HG03439 (cell line): ENCODE measurements around the gene ISL1.

Experiments used
- ATAC-seq: cut with Tn5 transposase; IDR thresholded peaks from one replicate; pipeline ENCODE4 v1.9.1; 2021; ENCODE audit warnings: mild to moderate bottlenecking, moderate library complexity; ENCODE audit not compliant: unreplicated experiment

ISL1 gene

GRCh38 chr5:51383131-51384121 lies at the start of gene ISL1:
TSS of gene ISL1 (plus strand) at chr5:51383448. CDS start at chr5:51383672, 224 bp downstream.
- no peak for ATAC-seq

- ATAC-seq, result no peak
Observed at GRCh38 chr5:51336878-51337277, 46.4 kb upstream of the ISL1 start.

DNA sequence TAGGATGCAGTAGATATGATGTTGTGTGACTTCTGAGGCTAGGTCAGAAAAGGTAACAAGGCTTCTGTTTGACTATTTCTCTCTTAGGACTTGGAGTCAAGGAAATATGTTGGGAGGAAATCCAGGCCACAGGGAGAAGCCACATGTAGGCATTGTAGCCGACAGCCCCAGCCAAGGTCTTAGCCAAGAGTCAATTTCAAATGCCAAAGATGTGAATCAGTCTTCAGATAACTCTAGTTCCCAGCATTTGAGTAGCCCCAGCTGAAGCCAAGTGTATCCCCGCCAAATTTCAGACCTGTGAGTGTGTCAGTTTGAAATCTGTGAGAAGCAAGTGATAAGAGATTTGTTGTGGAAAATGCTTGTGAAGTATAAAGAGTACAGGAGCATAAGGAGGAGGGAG lies 38.1 kb upstream of the ISL1 start:
- ATAC-seq, result no peak

GRCh38 chr5:51347157-51347556 lies 36.1 kb upstream of the ISL1 start:
- ATAC-seq, result no peak

DNA sequence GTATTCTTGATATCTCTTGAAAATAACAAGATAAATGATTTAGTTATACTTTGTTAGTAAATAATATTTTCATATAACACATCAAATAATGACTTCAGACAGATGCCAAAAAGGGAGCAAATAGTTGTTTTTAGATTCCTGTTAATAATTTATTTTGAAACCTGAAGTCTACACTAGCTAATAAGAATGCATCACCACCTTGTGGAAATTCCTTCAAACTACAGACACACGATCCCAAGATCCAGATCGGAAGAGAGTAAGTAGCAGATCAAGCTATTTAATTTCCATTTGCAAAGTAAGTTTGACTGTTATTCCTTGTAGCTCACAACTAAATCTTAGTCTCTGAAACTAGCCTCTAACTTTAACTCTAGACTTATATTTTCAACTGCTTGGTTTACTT lies 35.5 kb upstream of the ISL1 start:
- no peak for ATAC-seq

DNA sequence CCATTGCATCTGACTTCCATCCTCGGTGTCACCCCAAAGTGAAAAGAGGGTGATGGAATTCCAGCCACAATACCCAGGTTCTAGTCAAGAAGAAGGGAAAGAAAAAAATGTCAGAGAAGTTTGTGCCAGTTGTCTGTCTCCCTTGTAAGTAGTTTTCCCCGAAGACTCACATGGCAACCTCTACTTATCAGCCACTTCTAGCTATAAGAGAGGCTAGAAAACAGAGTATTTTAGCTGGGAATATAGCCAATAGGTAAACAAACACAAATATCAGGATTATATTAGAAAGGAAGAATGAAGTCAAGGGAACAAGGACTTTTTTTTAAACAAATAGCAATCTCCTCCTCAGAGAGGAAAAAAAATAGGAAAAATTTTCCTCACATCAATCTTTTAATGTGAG lies 12.2 kb upstream of the ISL1 start:
- ATAC-seq, result no peak

- no peak for ATAC-seq
Observed at GRCh38 chr5:51373880-51374523, 9.2 kb upstream of the ISL1 start.

DNA sequence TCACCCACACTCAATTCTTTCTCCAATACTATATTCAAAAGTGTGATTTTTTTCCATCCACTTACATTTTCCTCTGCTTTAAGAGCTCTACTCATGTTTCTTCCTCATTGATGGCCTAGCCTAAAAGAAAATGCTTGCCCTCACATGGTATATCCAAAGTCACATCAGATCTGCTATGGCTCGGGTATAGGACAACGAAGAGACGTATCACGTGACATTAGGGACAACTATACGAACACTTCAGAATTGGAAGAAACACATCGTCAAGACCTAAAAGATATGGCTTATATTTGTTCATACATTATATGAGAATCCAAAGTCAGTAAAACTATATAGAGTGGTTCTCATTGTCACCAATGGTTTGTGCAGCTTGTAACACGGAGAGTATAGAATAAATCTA lies 8.2 kb upstream of the ISL1 start:
- no peak for ATAC-seq

DNA sequence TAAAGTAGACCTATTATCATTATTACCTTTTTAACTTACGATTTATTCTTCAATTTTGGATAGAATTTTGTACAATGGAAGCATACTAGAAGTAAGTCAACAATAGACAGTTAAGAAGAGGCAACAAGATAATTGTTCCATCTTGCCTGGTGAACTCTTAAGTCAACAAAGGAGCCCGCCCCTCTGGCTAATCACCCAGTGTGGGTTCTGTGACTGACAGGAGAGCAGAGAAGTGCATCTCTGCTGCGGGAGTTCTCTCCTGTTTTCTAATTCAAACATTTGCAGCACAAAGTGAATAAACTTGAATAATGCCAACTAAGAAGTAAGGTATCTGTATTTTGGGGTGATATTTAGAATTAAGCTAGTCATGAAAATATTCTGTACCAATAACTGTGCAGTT lies 6.7 kb upstream of the ISL1 start:
- ATAC-seq, result no peak

GRCh38 chr5:51377151-51378060 lies 5.8 kb upstream of the ISL1 start:
- ATAC-seq, result no peak

DNA sequence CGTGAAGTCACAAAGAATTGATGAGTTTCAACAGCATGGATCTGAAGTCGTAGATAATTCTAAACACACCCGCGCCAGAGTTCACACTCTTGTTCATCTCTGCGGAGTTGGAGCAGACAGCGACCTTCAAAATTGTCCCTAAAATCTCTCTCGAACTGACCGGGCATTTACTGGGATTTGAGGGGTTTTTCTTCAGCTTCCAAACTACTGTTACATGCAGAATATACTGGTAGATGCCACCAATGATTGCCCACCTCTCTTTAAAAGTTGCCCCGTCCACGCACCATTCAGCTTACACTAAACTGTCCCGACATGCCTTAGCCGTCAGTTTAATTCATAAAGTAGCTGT lies 5.2 kb upstream of the ISL1 start:
- ATAC-seq, result no peak

DNA sequence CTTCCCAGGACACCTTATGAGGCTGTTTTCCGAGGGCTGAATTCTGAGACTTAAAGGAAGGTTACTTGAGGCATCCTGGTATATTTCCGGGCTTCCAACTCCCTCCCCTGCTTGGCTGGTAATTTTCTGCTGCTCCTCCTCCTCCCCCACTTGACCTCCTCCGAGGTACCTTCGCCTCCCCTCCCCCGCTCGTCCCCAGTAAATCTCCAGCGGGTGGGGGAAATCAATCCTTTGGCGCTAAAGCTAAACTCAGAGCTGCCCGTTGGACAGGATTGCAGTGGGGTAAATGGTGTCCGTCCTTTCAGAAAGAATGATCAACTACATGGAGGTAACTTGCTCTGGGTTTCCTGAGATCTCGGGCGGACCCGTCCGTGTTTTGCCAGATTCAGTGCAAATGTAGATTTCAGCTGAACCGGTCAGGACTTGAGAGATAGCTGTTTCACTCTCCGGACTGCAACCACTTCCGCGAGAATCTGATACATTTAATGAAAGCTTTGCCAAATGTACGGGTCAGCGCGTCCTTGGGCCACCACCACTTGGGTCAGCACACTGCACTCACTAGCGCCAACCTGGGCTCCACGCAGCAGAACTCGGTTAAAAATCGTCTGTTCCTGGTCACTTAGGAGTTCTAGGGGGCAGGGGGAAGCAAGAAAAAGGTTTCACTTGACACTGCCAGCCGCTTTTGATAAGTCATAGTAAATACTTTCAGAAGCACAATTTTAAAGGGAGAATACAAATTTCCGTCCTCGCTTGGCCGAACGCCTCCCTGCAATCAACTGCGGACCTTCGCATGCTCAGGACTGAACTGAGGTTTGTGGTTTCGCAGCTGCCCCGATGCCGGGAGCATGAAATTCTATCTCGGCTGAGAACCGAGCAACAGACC lies 4.6 kb upstream of the ISL1 start:
- no peak for ATAC-seq

- no peak for ATAC-seq
Observed at GRCh38 chr5:51379331-51379700, 3.9 kb upstream of the ISL1 start.

DNA sequence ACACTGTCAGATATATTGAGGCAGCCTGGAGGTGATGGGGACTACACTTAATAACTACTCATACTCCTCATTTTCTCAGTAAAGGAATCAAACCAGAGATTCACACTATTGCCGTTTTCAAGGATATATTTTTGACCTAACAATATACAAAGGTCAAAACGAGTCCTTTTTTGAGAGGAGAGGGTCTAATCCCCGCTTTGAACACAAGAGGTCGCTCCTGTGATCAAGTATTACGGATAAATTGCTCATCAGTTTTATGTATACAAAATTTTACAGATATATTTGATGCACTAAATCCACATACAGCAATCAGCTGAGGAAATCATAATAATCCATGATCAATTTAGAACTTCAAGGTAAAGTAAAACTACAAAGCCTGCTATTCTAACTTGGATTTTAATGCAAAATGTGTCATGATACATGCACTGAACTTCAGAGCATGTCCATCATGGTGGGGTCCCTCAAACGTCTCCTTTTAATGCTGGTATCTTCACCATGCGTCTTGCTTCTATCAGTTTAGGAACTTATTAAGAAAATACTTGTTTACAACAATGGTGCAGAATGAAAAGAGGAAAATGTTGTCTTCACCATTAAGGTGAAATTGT lies 2.5 kb upstream of the ISL1 start:
- ATAC-seq, result no peak

DNA sequence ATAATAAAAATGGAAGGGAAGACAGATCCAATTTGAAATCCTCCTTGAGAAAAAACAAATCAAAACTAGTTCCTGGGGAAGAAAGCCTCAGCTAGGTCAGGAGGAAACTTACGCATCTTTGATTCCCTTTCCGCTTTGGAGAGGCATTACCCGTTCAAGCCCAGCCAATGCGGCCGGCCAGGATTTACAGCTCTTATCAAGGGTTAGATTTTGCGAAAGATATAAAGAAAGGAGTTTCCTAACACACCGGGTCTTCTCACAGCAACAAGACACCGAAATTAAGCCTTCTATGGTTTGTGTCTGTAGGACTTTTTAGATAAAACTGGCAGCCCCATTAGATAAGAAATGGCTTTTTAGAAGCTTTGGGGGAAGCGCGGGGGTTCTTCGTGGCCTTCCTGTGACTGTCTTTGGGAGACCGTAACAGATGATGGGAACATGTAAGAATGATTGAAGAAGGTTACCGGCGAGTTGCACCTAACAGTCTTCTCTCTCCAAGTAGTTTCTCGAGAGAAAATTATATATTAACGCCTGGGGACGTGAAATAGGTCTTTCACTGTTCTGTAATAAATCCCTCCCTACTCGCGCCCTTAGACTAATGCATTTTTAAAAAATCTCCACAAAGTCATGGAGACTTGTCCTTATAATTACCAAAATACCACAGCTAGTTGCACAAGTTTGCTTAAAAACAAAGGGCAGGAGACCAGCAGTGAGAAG lies 1.3 kb upstream of the ISL1 start:
- no peak for ATAC-seq

- ATAC-seq, result no peak
Observed at GRCh38 chr5:51382521-51383130, 622 bp upstream of the ISL1 start.

- ATAC-seq, result no peak
Observed at GRCh38 chr5:51384281-51384840, 1.1 kb downstream of the ISL1 start.

DNA sequence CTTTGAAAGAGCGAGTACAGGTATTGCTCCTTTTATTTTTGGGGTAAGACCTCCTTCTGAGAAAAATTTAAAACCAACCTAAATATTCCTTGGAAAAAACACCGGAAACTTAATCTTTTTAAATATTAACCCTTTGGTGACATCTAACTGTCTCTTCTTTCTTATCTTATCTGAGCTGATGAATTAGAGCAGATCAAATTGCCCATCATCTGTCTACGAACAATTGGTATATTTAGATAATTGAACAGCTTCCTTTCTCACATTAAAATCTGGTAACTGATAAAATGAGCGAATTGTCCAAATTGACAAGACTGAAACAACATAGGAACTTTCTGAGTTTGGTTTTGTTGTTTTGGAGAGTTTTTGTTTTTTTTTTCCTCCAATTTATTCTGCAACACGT lies 2.0 kb downstream of the ISL1 start:
- ATAC-seq, result no peak
